NAMALWA (cell line): ENCODE data around the gene CREB5.
"Not testable (repeated sequence)": the region's sequence is repeated elsewhere in the genome, so short reads cannot be mapped to it uniquely, and the experiment has no call there.

ENCODE experiments used
- DNase-seq: peaks from one replicate; pipeline ENCODE4 v3.0.0-alpha.2; 2015; ENCODE audit warnings: low spot score

Gene CREB5, protein sequence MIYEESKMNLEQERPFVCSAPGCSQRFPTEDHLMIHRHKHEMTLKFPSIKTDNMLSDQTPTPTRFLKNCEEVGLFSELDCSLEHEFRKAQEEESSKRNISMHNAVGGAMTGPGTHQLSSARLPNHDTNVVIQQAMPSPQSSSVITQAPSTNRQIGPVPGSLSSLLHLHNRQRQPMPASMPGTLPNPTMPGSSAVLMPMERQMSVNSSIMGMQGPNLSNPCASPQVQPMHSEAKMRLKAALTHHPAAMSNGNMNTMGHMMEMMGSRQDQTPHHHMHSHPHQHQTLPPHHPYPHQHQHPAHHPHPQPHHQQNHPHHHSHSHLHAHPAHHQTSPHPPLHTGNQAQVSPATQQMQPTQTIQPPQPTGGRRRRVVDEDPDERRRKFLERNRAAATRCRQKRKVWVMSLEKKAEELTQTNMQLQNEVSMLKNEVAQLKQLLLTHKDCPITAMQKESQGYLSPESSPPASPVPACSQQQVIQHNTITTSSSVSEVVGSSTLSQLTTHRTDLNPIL

GRCh38 chr7:28411876-28412662, at the start of gene CREB5:
TSS of gene CREB5 (plus strand) at chr7:28412518. CDS start at chr7:28412915, 397 bp downstream.
- DNase-seq, result peak; percentile 68

- peak; percentile 65 for DNase-seq
These were observed 49.5 kb upstream of the CREB5 start for GRCh38 chr7:28362812-28363211.

DNA sequence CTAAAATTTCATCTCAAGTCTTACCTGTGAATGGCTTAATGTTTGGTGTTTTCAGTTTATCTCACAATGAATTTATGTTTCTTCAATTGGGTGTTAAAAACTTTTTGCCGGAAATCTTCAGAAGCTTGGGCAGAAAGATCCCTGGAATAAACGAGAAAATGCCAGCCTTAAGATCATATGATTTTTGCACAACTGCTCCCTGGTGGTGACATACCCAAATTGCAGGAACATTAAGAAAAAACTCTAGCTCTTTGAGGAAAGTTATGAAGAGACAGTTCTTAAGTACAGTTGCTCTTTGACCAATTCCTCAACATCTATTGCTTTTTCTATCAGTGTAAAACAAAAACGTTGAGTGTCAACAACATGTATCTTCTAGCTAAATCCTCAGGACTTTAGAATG, 48.2 kb upstream of the CREB5 start:
- DNase-seq, result peak; percentile 47

- DNase-seq, result no peak
These were observed 42.8 kb upstream of the CREB5 start for GRCh38 chr7:28369523-28369922.

DNA sequence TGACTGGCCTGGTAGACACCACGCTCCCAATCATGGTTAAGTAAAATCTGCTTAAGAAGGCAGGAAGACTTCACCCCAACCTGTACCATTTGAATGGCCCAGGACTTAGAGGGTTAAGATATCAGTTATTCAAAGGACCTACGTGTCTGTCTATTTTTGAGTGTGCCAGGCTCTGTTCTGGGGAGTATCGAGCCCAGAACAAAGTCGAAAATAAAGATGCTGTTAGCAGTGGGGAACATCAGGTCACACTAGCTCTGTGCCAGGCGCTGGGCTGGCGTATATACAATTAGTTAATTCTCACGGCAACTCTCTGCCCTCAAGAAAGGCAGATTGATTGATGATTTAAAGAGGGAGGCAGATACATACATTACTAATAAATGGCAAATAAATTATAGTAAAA, 40.5 kb upstream of the CREB5 start:
- no peak for DNase-seq

GRCh38 chr7:28373990-28374389, 38.3 kb upstream of the CREB5 start:
- no peak for DNase-seq

DNA sequence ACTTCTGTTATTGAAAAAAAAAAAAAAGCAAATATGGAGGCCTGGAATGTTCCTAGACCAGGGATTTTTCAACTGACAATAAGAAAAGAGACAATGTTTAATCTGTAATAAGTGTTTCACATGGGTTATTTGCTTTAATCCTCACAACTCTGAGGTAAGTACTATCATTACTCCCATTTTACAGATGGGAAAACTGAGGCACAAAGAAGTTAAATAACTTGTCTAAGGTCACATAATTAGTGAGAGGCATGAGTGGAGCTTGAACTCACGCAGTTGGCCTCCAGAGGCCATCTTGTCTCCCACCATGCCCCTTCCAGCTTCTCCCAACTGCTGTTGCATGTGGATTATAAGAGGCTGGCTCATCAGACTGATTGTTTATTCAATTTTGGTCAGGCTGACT, 36.6 kb upstream of the CREB5 start:
- DNase-seq, result no peak

GRCh38 chr7:28376634-28377033, 35.7 kb upstream of the CREB5 start:
- DNase-seq, result no peak

GRCh38 chr7:28378574-28379149, 33.7 kb upstream of the CREB5 start:
- DNase-seq, result no peak

DNA sequence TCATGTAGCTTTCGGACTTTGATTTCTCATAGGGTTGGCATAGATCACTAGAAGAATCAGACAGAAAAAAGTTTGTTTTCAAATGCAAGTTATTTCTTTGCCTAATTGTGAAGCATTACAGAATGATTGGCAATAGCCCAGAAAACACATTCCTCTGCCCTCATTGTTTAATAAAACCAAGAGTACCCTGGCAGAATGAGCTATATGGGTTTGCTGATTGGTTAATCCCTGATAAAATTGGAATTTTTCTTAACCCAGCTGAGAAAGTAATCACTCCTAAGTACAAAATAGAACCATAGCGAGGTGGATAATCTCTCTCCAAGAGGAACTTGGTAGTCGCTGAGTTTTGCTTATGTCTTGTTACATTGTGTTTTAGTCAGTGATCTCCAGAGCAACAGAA, 30.9 kb upstream of the CREB5 start:
- no peak for DNase-seq

DNA sequence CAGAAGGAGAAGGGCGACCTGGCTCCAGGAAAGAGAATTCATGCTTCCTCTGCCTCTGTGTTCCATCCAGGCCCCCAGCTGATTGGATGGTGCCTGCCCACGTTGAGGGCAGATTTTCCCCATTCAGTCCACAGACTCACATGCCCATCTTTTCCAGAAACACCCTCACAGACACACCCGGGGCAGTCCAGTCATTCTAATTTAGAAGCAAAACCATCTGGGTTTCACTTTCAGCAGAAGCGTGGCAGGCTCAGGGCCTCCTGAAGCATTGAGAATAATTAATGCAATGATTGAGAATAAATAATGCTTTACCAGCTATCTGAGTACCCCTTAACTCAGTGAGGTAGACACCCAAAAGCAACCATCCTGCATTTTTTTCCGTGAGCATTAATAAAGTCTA, 30.2 kb upstream of the CREB5 start:
- no peak for DNase-seq

- DNase-seq, result no peak
These were observed 28.3 kb upstream of the CREB5 start for GRCh38 chr7:28383975-28384374.

- DNase-seq, result peak; percentile 89
These were observed 22.6 kb upstream of the CREB5 start for GRCh38 chr7:28389504-28390395.

- no peak for DNase-seq
These were observed 21.9 kb upstream of the CREB5 start for GRCh38 chr7:28390426-28390825.

- no peak for DNase-seq
These were observed 20.0 kb upstream of the CREB5 start for GRCh38 chr7:28392289-28392688.

DNA sequence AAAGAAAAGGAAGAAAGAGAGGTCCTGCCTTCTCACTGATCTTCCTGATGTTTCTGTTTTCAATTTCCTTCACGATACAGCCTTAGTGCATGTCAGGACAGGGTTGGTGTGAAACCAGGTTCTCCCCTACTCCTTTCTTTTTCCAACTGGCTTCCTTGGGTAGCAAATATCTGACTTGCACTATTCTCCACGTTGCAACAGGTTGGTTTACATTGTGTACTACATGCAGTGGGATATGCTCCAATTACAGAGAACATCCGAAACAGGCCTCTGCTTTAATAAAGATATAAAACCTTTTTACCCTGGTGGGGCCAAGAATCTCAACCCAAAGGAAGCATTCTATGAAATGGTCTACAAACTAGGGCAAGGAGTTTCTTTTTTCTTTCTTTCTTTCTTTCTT, 16.9 kb upstream of the CREB5 start:
- no peak for DNase-seq

GRCh38 chr7:28395831-28396230, 16.5 kb upstream of the CREB5 start:
- DNase-seq, result no peak

- DNase-seq, result no peak
These were observed 15.2 kb upstream of the CREB5 start for GRCh38 chr7:28397141-28397540.

GRCh38 chr7:28400838-28401360, 11.4 kb upstream of the CREB5 start:
- no peak for DNase-seq

DNA sequence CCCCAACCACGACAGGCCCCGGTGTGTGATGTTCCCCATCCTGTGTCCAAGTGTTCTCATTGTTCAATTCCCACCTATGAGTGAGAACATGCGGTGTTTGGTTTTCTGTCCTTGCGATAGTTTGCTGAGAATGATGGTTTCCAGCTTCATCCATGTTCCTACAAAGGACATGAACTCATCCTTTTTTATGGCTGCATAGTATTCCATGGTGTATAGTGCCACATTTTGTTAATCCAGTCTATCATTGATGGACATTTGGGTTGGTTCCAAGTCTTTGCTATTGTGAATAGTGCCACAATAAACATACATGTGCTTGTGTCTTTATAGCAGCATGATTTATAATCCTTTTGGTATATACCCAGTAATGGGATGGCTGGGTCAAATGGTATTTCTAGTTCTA, 10.8 kb upstream of the CREB5 start:
- DNase-seq, result not testable (repeated sequence)

GRCh38 chr7:28405662-28406061, 6.7 kb upstream of the CREB5 start:
- no peak for DNase-seq

GRCh38 chr7:28406192-28406591, 6.1 kb upstream of the CREB5 start:
- no peak for DNase-seq
